Gastrocnemius medialis (tissue), 4 donors: ENCODE measurements around the gene PRKCH. TPM values are rescaled to one million over a fixed set of nuclear protein-coding genes. Genes with fewer than 3 reads are reported as not detected.
A peak's percentile ranks its signal among the peaks of the same experiment; 100 is the strongest.

Experiments used
- ATAC-seq, 2 donors: fragments of 150-250 bp; one replicate each; pipeline ENCODE4 v1.9.1; 2016
- DNase-seq, 2 donors: peaks; one replicate each; pipeline ENCODE4 v3.0.0-alpha.2; 2019
- H3K27ac ChIP-seq, 4 donors: fragments of 200-600 bp; sonication (generic); 1 replicate in 1 of 4; 2 replicates in 3 of 4; pipeline ENCODE4 v1.5.1; 2016 to 2018; ENCODE audit warnings: mild to moderate bottlenecking in 2 of 4, moderate library complexity in 1 of 4
- H3K27me3 ChIP-seq, 3 donors: fragments of 200-600 bp; sonication (generic) in 2 of 3; 1 replicate in 1 of 3; 2 replicates in 2 of 3; pipeline versions ENCODE4 v1.5.1 to v1.6.0; 2016 to 2019; ENCODE audit warnings: mild to moderate bottlenecking in 1 of 3, moderate library complexity in 1 of 3
- H3K36me3 ChIP-seq, 2 donors: fragments of 200-600 bp; sonication (generic) in 1 of 2; one replicate each; pipeline ENCODE4 v1.5.1; 2017 to 2018
- H3K4me1 ChIP-seq, 2 donors: fragments of 200-600 bp; sonication (generic) in 1 of 2; one replicate each; pipeline ENCODE4 v1.5.1; 2016 to 2017; ENCODE audit warnings: mild to moderate bottlenecking in 2 of 2
- H3K4me3 ChIP-seq, 4 donors: fragments of 200-600 bp; sonication (generic) in 3 of 4; 1 replicate in 1 of 4; 2 replicates in 3 of 4; pipeline ENCODE4 v1.5.1; 2016 to 2019; ENCODE audit warnings: mild to moderate bottlenecking in 2 of 4
- H3K9me3 ChIP-seq, 3 donors: fragments of 200-600 bp; sonication (generic) in 2 of 3; 1 replicate in 1 of 3; 2 replicates in 2 of 3; pipeline ENCODE4 v1.5.1; 2016 to 2019
- POLR2A ChIP-seq, 2 donors: fragments of 450-650 bp; IDR thresholded peaks; one replicate each; pipeline ENCODE4 v1.6.1; 2017; ENCODE audit warnings: antibody characterized with exemption in 2 of 2, mild to moderate bottlenecking in 2 of 2, moderate library complexity in 2 of 2
- in situ Hi-C, 4 donors: fragments of 200-750 bp; cut with MboI; loops; one replicate each; pipeline versions ENCODE4 v1.15.0 to v1.8.0; 2017; ENCODE audit warnings: low sequenced_read_pairs in 4 of 4
- intact Hi-C: fragments of 100-400 bp; cut with DNase I; formaldehyde crosslinking; loops from one replicate; pipeline ENCODE4 v1.15.1; 2023; ENCODE audit warnings: low total_unique reads
- total RNA-seq, 4 donors: library from RNA; depleted of rRNA; stranded (reverse); fragments of >200 nt; gene quantifications; one replicate each; pipeline versions ENCODE4 v1.1.0 to v1.2.3, GENCODE V29; 2016
- TF ChIP-seq, protein P1 (sequence below), 5 experiments: fragments of 450-650 bp in 3 of 5; fragments of 200-600 bp in 2 of 5; sonication (generic) in 2 of 5; IDR thresholded peaks in 4 of 5; conservative IDR thresholded peaks in 1 of 5; 1 replicate in 4 of 5; 2 replicates in 1 of 5; pipeline ENCODE4 v1.5.1; 2016 to 2019; ENCODE audit warnings: antibody characterized with exemption in 5 of 5, mild to moderate bottlenecking in 3 of 5, moderate library complexity in 3 of 5

Gene PRKCH
- total RNA-seq, 4 donors from 2014 or later: 11.3 to 32.4 (median 16.6) TPM

DNA sequence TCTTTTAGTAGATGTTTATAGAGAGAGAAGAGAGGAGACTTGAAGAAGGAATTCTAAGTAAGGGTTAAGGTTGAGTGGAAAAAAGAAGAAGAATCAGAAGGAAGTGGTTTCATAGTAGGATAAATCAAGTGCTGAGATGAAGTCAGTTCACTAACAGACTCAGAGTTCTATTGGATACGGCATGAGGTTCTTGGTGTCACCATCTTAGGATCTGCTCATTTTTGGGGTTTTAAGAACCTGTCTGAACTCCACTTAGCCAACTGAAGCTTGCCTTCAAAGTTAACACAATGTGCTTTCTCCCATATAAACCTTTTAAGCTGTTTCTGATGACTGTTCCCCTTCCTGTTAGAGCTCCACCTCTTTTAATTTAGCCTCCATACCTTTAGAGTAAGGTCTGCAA, 152.6 kb downstream of the PRKCH start:
- Histone ChIP-seq H3K27ac (peak overlapping the region in 3 of 4 donors; percentile 69 to 81 (median 77)), H3K27me3 (no peaks in the 10 kb centered on the region), H3K36me3 (no peaks in the 10 kb centered on the region), H3K4me1 (peaks cover 27 to 68% of the 10 kb centered on the region in 2 donors), H3K9me3 (no peaks in the 10 kb centered on the region), H3K4me3 (no peak overlapping the region)
- intact Hi-C loops: no loop called here
- TF ChIP-seq, protein P1, sequence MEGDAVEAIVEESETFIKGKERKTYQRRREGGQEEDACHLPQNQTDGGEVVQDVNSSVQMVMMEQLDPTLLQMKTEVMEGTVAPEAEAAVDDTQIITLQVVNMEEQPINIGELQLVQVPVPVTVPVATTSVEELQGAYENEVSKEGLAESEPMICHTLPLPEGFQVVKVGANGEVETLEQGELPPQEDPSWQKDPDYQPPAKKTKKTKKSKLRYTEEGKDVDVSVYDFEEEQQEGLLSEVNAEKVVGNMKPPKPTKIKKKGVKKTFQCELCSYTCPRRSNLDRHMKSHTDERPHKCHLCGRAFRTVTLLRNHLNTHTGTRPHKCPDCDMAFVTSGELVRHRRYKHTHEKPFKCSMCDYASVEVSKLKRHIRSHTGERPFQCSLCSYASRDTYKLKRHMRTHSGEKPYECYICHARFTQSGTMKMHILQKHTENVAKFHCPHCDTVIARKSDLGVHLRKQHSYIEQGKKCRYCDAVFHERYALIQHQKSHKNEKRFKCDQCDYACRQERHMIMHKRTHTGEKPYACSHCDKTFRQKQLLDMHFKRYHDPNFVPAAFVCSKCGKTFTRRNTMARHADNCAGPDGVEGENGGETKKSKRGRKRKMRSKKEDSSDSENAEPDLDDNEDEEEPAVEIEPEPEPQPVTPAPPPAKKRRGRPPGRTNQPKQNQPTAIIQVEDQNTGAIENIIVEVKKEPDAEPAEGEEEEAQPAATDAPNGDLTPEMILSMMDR (IDR thresholded peaks at IDR 0.05 in 4 of 5, conservative IDR thresholded peaks at IDR 0.05 in 1 of 5): no peak
- no peak for TF ChIP-seq POLR2A (IDR thresholded peaks at IDR 0.05)
- ATAC-seq: no peak
- in situ Hi-C loops: loop anchor here in 3 of 4 donors (5.0 to 25.0 kb wide), 3 partner anchors 258 to 663 kb away; no protein-coding TSS in a partner anchor
- no peak for DNase-seq

DNA sequence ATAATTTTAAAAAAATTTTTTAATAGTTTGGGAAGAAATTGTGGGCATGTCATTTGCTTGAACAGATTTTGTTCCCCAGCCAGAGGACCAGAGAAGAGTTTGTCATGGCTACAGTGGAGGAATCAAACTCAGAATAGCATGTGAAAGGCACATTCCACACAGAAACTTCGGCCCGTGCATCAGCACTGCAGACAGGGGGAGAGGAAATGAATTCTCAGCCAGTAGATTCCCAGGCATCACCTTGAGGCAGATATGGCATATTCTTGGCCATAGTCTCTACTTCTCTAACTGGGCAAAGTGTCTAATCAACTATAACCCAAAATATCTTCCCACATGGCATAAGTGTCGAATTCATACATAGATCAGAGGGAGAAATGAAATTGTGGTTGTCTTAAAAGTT, 153.3 kb downstream of the PRKCH start:
- intact Hi-C loops: loop anchor here (5.0 kb wide), 3 partner anchors 88 to 363 kb away; no protein-coding TSS in a partner anchor

DNA sequence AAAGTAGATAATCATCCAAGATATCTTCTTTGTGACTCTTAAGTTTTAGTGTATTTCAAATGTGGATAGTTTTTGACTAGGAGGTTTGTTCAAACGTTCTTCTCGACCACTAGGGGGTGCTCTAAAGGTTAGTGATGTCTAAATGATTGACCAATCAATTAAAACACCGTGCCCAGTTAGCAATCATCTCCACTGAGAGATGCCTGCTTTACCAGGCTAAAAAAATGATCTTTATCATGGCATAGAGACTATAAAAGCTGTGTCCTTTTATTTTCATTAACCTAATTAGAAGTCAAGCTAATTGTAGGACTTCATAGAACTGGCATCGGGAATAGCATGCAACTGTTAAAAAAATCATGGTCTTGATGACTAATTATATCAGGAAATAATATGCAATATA, 153.9 kb downstream of the PRKCH start:
- no peaks in the 10 kb centered on the region for H3K27me3 ChIP-seq
- no peak overlapping the region for H3K4me3 ChIP-seq
- ATAC-seq (peak in 1 of 2 donors; percentile 33), DNase-seq (no peak)
- intact Hi-C loops: loop anchor here (5.0 kb wide), 3 partner anchors 87 to 362 kb away; no protein-coding TSS in a partner anchor
- no peaks in the 10 kb centered on the region for H3K36me3 ChIP-seq
- no peaks in the 10 kb centered on the region for H3K9me3 ChIP-seq
- in situ Hi-C loops: no loop called here
- TF ChIP-seq, protein P1 (IDR thresholded peaks at IDR 0.05 in 4 of 5, conservative IDR thresholded peaks at IDR 0.05 in 1 of 5): peak; percentile 53 to 74 (median 61)
- no peak for TF ChIP-seq POLR2A (IDR thresholded peaks at IDR 0.05)
- H3K4me1 ChIP-seq: peaks cover 27 to 60% of the 10 kb centered on the region in 2 donors
- H3K27ac ChIP-seq: peak overlapping the region; percentile 69 to 81 (median 74)

More for the DNA sequence above, 153.3 kb downstream of the PRKCH start:
- DNase-seq: no peak
- H3K27ac ChIP-seq: peak overlapping the region; percentile 19 to 81 (median 73)
- H3K27me3 ChIP-seq: no peaks in the 10 kb centered on the region
- H3K36me3 ChIP-seq: no peaks in the 10 kb centered on the region
- H3K4me1 ChIP-seq: peaks cover 27 to 66% of the 10 kb centered on the region in 2 donors
- in situ Hi-C loops: loop anchor here in 3 of 4 donors (5.0 to 25.0 kb wide), 3 partner anchors 258 to 663 kb away; no protein-coding TSS in a partner anchor
- no peaks in the 10 kb centered on the region for H3K9me3 ChIP-seq
- no peak for ATAC-seq
- H3K4me3 ChIP-seq: no peak overlapping the region
- TF ChIP-seq POLR2A (IDR thresholded peaks at IDR 0.05): no peak
- TF ChIP-seq, protein P1 (IDR thresholded peaks at IDR 0.05 in 4 of 5, conservative IDR thresholded peaks at IDR 0.05 in 1 of 5): no peak

DNA sequence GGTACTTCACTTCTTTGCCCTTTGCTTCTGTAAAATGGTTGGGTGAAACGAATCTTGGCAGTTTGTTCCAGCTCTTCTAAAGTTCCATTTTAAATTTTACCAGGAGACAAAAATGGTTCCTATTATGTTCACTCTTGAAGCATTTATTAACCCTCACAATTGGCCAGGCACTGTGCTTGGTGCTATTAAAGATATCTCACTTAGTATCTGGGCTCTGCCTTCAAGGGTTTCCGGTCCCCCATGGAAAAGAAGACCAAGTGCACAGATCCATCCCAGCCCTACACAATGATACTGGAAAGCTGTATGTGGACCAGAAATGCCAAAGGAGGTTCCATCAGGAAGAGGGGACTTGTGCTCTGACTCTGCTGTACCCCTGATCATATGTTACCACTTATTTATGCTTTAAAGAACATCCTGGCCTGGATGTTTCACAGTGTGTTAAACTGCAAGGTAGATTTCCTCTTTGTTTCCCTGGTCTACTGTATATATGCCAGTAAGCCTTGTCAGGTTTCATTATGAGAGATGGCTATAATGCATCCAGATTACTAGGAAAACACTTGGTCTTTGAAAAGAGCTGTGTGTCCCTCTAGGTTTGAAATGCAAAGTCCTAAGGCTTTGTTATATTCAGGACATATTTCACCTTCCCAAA, 154.8 kb downstream of the PRKCH start:
- H3K27me3 ChIP-seq: no peaks in the 10 kb centered on the region
- intact Hi-C loops (loop anchor here (5.0 kb wide), 3 partner anchors 86 to 361 kb away; no protein-coding TSS in a partner anchor), in situ Hi-C loops (no loop called here)
- H3K36me3 ChIP-seq: no peaks in the 10 kb centered on the region
- no peaks in the 10 kb centered on the region for H3K9me3 ChIP-seq
- DNase-seq: no peak
- no peak for ATAC-seq
- peak overlapping the region; percentile 69 to 81 (median 74) for H3K27ac ChIP-seq
- no peak for TF ChIP-seq POLR2A (IDR thresholded peaks at IDR 0.05)
- H3K4me3 ChIP-seq: no peak overlapping the region
- H3K4me1 ChIP-seq: peaks cover 27 to 51% of the 10 kb centered on the region in 2 donors

DNA sequence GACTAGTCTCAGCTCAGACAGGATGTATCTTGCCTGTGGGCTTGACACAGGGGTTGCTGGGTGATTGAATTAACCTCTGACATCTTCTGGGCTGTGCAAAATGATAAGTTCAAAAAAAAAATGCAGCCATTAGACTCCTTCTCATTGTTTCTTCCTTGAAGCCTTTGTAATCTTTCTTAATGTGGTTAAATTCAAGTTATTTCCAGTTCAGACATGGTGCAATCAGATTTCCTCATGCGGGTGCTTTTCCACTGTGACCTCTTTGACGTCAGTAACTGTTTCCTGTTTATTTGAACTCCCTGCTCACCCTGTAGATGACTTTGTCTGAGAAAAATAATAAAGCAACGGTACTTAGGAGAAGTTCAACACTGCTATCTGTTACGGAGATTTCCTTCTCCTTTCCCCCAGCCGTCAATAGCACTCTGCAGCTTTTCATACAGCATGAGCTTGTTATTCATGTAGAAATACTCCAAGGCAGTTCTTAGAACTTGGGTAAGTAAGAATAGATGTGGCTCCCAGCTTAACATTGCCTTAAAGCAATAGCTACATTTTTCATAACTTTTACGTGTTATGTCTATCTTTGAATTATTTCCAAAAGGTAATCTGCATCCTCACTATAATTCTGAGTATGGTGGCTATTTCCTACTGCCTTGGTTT, 155.5 kb downstream of the PRKCH start:
- H3K27ac ChIP-seq: peak overlapping the region; percentile 69 to 81 (median 74)
- no peak overlapping the region for H3K4me3 ChIP-seq
- peak in 1 of 2 donors; percentile 44 for TF ChIP-seq POLR2A (IDR thresholded peaks at IDR 0.05)
- TF ChIP-seq, protein P1 (IDR thresholded peaks at IDR 0.05 in 4 of 5, conservative IDR thresholded peaks at IDR 0.05 in 1 of 5): no peak
- H3K36me3 ChIP-seq: no peaks in the 10 kb centered on the region
- no peaks in the 10 kb centered on the region for H3K9me3 ChIP-seq
- DNase-seq: peak; percentile 25 to 40
- H3K4me1 ChIP-seq: peaks cover 20 to 45% of the 10 kb centered on the region in 2 donors
- no peaks in the 10 kb centered on the region for H3K27me3 ChIP-seq
- intact Hi-C loops (loop anchor here (5.0 kb wide), 3 partner anchors 85 to 360 kb away; no protein-coding TSS in a partner anchor), in situ Hi-C loops (no loop called here)
- peak; percentile 68 to 69 for ATAC-seq
